Fibroblast of skin of right biceps (primary cell): ENCODE data around the gene KCNK7.
A peak's percentile ranks its signal among the peaks of the same experiment; 100 is the strongest.
"Not testable (repeated sequence)": the region's sequence is repeated elsewhere in the genome, so short reads cannot be mapped to it uniquely, and the experiment has no call there.

Experiments
- DNase-seq: peaks from one replicate; pipeline ENCODE4 v3.0.0-alpha.2; 2013

The KCNK7 gene, protein sequence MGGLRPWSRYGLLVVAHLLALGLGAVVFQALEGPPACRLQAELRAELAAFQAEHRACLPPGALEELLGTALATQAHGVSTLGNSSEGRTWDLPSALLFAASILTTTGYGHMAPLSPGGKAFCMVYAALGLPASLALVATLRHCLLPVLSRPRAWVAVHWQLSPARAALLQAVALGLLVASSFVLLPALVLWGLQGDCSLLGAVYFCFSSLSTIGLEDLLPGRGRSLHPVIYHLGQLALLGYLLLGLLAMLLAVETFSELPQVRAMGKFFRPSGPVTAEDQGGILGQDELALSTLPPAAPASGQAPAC

DNA sequence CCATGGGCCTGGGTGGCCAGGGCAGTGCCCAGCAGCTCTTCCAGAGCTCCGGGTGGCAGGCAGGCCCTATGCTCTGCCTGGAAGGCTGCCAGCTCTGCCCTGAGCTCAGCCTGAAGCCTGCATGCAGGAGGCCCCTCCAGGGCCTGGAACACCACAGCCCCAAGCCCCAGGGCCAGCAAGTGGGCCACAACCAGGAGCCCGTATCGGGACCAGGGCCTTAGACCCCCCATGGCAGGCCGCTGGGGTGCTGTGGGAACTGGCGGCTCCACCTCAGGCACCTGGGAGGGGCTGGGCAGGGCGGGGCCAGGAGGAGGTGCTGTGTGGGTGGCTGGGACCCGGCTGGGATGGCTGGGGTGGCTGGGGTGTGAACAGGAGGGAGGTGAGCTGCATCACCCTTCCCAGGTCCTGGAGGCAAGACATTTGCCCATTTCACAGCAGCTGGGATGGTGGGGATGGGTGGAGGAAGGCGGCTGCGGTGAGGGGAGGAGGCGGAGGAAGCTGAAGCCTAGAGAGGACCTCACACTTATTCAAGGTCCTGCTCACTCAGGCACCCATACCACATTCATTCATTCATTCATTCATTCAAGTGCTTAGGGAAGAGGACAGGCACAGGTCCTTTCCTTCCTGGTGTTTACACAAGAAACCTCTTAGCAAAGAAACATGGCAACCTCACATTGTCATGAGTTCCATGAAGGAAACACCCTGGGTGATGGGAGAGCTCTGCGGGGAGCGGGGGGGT, at the start of gene KCNK7:
Gene KCNK7 (minus strand): TSS at position 258 of the 739 bp plus-strand sequence. CDS start 28 bp downstream, at position 230.
- no peak for DNase-seq

DNA sequence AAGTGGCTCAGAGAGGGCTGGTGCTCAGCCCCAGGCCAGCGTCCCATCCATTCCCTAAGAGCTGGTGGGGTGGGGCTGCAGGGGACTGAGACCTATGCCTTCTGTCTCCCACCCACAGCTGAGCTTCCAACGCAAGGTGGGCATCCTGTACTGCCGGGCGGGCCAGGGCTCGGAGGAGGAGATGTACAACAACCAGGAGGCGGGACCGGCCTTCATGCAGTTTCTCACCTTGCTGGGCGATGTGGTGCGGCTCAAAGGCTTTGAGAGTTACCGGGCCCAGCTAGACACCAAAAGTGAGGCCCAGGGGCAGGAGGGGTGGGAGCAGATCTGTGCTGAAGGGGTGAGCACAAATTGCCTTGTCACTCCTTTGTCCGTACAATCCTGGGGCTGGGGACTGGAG, 49.2 kb upstream of the KCNK7 start:
- no peak for DNase-seq

DNA sequence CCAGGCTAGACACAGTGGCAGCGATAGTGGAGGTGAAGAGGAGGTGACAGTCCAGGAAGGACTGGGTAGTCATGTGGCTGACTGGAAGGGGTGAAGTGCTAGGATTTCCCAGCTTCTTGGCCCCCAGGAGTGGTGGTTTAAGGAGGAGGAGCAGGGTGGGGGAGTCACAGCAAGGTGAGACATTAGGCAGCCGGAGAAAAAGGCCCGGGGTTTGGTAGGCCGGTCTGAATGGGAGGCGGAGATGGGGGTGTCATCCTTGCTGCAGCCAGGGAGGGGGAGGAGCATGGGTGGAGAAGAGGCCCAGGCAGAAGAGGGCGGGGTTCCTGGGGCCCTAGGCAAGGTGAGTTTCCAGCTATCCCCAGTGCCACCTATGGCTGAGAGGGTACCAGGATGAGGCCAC, 48.4 kb upstream of the KCNK7 start:
- peak; percentile 17 for DNase-seq

DNA sequence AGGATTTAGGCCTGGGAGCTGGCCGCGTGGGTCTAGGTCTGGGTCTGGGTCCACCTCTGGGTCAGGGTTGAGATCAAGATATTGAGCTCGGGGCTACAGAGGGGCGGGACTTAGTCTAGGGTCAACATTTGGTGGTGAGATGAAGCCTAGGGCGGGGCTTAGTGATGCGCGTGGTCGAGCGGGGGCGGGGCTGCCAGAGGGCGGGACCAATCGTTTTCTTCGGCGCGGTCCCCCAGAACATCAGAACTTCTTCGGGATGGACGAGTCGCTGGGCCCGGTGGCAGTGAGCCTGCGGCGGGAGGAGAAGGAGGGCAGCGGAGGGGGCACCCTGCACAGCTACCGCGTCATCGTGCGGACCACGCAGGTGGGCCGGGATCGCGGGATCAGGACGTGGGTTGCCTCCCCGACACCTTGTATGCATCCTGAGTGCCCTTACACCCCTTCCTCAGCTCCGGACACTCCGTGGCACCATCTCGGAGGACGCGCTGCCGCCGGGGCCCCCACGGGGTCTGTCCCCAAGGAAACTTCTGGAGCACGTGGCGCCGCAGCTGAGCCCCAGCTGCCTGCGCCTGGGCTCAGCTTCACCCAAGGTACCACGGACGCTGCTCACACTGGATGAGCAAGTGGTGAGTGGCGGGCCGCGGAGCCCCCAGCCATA, 46.5 kb upstream of the KCNK7 start:
- no peak for DNase-seq

DNA sequence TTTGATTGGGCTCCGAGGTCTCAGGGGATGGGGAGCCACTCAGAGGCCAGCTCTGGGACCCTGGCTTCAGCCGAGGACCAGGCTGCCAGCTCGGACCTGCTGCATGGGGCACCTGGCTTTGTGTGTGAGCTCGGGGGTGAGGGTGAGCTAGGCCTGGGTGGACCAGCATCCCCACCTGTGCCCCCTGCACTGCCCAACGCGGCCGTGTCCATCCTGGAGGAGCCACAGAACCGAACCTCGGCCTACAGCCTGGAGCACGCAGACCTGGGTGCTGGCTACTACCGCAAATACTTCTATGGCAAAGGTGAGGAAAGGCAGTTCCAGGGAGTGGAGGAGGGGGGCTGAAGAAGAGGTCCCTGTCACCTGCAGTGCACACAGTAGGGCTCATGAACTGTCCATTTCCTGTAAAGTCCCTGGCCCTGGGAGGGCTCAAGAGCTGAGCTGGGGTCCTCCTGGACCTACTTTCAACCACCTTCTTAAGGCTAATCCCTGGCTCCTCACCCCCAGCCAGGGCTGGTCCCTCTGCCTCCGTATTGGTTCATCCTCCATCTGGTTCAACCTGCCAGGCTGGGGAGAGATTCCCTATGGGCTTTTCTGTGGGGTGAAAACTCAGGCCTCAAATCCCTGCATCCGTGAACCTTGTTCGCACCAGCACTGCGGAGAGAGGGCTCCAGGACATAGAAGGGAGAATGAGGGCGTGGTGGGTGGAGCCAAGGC, 45.9 kb upstream of the KCNK7 start:
- DNase-seq = no peak

DNA sequence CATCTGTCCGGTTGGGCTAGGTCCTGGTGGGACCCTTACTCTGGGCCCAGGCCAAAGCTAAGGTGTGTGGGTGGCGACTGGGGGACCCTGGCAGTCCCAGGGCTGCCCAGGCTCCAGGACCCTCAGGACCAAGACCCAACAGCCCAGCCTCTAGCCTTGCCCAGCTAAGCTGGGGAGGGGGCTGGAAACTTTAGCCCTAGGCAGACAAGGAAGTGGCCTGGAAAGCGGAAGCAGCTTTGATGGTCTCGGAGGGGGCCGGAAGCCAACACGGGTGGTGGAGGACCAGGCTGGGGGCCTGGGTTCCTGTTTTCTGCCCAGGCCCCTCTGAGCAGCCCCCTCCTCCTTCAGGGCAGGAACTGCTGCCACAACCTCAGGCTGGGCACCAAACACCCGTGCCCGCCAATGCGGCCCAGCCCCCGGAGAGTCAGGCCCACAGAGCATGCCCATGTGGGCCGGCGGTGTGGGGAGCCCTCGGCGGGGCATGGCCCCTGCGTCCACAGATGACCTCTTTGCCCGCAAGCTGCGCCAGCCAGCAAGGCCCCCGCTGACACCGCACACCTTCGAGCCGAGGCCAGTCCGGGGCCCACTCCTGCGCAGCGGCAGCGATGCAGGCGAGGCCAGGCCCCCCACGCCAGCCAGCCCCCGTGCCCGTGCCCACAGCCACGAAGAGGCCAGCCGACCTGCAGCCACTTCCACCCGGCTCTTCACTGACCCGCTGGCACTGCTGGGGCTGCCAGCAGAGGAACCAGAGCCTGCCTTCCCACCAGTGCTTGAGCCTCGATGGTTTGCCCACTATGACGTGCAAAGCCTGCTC, 45.1 kb upstream of the KCNK7 start:
- DNase-seq = no peak

DNA sequence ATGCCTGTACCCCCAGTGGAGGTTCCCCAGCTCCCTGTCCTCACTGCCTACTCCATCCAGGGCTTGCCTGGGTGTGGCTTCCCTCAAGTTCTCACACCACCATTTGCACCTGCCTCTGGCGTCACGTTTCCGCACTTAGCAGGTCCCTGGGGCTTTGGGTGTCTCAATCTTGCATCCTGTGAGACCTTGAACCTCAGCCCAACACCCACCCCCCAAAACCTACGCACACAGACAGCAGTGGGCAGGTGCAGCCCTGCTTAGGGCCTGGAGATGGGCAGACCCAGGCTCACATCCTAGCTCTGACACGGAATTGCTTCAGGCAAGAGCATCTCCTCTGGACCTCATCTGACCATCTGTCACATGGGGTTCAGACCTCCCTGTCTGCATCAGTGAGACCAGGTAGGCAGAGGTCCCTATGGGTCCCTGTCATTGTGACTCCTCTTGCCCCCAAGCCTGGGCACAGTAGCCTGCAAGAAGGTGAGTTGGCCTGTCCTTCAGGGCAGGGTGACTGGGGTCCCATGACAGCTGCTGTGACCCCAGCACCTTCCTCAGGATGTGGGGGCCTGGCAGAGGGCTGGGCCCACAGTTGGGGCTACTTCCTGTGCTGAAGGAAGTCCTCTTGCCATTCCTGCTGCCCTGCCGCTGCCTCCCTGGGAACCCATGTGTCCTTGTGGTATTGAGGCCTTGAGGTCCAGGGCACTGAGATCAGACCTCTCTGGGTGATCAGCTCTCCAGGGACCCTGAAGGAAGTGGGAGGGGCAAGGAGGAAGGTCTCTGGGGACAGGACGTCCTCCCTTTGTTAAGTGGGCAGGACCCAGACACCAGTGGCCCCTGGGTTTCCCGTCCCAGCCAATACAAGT, 44.3 kb upstream of the KCNK7 start:
- DNase-seq = no peak

DNA sequence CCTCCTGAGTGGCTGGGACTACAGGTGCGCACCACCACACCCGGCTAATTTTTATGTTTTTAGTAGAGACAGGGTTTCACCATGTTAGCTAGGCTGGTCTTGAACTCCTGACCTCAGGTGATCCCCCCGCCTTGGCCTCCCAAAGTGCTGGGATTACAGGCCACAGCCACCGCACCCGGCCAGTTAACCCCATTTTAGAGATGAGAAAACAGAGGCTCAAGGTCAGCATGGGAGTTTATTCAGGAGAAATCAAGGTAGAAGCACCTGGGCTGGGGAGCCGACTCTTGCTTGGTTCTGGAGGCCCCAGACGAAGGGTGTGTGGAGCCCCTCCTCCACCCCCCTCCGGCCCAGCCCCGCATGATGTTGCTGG, 43.6 kb upstream of the KCNK7 start:
- DNase-seq = not testable (repeated sequence)

DNA sequence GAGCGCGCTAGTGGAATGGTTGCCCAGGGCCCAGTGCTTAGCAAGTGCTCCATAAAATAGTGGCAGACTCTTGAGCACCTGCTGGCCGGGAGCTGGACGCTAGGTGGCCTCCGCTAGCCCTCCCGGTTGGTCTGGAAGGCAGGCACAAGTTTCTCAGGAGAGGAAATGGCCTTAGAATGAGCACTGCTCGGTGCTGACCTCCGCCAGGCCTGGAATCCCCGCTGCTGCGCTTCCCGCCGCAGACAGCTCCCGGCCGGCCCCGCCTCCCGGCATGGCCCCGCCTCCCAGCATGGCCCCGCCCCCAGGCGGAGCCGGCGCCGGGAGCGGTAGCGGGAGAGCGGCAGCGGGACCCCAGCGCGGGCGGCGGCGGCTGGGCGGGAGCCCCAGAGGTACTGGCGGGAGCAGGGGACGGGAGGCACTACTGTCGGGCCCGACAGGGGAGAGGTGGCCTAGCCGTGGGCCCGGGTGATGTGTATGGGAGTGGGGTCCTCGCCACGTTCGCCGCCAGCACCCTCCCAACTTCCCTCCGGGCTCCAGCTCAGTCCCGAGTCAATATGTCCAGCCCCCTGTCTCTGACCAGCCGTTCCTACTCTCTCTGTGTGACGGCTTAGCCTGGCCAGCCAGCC, 42.3 kb upstream of the KCNK7 start, which contains the start of gene SIPA1:
Gene SIPA1 (plus strand): TSS at position 308 of the 626 bp plus-strand sequence. CDS start 2,821 bp downstream, outside the sequence.
- DNase-seq = peak; percentile 76

DNA sequence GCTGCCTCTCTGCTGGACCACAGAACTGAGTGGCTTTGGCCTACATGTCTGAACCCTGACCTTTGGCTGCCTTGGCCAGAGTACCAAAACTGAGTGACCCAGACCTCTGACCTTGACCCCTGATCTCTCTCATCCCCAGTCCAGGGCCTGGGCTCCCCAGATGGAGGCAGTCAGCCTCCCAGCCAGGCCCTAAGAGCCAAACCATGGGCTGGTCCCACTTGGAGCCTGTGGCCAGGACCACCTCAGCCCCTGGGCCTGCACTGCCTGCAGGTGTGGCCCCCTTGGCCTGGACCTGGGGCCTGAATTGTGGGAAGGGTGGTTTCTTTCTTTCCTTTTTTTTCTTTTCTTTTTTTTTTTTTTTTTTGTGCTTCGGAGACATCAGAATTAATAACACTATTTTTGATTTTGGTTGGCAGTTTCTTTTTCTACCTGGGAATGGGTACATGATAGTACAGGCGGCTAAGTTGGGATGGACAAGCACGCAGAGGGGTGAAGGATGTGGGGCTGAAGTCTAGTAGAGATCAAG, 41.5 kb upstream of the KCNK7 start:
- no peak for DNase-seq

DNA sequence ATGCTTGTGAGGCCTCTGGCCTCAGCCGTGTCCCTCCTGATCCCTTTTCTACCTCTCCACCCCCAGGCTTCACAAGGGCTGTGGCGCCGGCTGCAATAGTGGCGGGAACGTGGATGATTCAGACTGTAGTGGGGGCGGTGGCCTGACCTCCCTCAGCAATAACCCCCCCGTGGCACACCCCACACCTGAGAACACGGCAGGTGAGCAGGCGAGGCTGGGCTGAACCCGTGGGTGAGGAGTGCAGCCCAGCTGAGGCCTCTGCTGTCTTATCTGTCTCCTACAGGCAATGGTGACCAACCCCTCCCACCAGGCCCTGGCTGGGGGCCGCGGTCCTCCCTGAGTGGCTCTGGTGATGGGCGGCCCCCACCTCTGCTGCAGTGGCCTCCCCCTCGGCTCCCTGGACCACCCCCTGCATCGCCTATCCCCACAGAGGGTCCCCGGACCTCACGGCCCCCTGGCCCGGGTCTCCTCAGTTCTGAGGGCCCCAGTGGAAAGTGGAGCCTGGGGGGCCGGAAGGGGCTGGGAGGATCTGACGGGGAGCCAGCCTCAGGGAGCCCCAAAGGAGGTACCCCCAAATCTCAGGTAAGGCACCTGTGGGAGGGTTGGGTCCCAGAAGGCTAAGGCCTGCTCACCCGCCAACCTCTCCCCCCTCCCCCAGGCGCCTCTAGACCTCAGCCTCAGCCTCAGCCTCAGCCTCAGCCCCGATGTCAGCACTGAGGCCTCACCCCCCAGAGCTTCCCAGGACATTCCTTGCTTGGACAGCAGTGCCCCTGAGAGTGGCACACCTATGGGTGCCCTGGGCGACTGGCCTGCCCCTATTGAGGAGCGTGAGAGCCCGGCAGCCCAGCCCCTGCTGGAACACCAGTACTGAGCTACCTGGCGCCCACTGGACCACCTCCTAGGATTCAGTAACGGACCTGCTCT, 40.8 kb upstream of the KCNK7 start:
- no peak for DNase-seq

DNA sequence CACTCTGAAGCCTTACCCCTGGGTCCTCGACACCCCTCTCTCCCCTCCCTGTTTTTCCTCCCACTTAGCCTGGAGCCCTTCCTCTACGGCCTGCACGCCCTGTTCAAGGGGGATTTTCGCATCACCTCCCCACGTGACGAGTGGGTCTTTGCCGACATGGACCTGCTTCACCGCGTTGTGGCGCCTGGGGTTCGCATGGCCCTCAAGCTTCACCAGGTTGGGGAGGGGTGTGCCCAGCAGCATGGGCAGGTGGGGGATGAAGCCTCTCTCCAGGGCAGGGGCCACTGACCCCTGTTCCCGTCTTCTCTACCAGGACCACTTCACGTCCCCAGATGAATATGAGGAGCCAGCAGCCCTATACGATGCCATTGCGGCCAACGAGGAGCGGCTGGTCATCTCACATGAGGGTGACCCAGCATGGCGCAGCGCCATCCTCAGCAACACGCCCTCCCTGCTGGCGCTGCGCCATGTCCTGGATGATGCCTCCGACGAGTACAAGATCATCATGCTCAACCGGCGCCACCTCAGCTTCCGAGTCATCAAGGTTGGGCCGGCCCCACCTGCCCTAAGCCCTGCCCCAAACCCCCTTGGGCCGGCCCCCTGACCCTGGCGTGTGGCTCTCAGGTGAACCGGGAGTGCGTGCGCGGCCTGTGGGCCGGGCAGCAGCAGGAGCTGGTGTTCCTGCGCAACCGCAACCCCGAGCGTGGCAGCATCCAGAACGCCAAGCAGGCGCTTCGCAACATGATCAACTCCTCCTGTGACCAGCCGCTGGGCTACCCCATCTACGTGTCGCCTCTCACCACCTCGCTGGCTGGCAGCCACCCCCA, 39.5 kb upstream of the KCNK7 start:
- no peak for DNase-seq

DNA sequence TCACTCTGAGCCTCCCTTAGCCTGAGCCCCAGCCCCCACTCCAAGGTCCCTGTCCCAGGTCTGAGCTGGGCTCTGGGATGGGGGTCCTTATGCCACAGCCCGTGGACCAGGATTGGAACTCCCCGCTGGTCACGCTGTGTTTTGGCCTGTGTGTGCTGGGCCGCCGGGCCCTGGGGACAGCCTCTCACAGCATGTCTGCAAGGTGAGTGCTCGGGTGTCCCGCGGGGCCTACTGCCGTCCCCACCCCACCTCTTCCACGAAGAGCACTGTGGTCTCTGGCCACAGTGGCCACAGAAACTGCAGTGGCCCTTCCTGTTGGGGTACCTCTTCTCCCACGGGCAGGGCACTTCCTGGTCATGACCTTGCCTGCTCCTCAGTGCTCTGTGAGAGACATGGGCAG, 38.8 kb upstream of the KCNK7 start:
- DNase-seq = no peak

DNA sequence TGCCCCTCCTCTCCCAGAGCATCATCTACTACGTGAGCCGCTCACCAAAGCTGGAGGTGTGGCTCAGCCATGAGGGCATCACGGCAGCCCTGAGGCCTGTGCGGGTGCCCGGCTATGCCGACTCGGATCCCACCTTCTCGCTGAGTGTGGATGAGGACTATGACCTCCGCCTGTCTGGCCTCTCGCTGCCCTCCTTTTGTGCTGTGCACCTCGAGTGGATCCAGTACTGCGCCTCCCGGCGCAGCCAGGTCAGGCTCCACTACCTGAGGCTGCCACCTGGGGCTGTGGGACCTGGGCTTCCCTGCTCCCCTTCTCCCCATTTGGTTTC, 38.5 kb upstream of the KCNK7 start:
- no peak for DNase-seq

DNA sequence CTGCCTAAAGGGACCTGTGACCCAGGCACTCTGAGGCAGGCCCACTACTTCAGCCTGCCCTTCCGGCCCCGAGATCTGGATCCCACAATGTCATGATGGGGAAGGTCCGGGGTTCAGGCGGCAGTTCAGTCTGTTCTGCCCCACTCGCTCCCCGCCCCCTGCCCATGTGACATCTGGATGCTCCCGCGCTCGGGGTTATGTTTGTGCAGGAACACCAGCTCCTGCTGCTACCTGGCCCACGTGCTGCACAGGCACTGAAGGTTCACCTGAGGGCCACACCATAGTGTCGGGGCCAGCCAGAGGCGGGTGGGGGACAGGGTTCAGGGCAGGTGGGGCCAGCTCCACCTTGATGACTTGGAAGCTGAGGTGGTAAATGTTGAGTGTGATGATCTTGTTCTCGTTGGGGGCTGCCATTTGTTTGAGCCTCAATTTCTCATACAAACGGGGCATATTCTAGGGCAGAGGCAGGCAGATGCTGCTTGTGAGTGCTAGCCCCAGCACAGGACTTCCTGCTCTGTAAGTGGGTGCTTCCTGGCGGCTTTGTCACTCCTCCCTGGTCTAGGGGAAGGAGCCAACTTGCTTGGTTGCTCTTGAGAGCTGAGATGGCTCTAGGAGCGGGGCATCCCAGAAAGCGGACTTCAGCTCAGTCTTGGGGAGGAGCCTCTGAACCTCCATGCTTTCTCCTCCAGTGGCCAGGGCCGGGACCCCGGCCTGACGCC, 37.9 kb upstream of the KCNK7 start:
- no peak for DNase-seq

DNA sequence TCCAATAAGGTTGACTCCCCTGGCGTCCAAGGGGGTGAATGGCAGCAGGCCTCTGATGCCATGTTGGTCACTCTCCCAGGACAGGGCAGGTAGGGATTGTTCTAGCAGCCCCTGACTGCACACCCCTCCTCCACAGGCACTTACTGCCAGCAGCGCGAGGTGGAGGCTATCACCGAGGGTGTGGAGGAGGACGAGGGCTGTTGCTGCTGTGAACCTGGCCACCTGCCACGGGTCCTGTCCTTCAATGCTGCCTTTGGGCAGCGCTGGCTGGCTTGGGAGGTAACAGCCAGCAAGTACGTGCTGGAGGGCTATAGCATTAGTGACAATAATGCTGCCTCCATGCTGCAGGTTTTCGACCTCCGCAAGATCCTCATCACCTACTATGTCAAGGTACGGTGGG, 34.6 kb upstream of the KCNK7 start:
- no peak for DNase-seq

DNA sequence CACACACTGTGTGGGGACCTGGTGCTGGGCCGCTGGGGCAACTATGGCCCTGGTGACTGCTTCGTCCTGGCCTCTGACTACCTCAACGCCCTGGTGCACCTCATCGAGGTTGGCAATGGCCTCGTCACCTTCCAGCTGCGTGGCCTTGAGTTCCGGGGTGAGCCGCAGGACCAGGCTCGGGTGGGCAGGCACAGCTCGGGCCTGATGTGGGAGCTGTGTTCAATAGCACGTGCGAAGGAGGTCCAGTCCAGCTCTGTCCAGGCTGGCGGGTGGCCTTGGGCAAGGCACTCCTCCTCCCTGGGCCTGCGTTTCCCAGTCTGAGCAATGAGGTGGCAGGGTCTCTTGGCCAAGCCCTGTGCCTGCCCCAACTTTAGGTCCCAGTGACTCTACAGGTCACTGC, 34.0 kb upstream of the KCNK7 start:
- no peak for DNase-seq

DNA sequence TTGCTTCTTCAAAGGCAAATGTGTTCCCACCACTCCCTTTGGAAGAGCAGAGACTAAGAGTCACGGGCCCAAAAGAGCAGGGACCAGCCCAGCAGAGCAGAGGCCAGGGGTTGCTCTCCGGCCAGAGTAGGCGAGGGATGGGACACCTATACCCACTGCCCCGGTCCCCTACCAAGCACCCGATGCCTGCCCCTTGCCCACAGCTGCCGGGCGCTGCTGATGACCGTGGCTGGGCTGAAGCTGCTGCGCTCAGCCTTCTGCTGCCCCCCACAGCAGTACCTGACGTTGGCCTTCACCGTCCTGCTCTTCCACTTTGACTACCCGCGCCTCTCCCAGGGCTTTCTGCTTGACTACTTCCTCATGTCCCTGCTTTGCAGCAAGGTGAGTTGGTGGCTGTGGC, 31.6 kb upstream of the KCNK7 start:
- DNase-seq = no peak
